Gastroesophageal sphincter (tissue), 3 donors: ENCODE results near the gene MORC4.

ENCODE experiments used
- POLR2A ChIP-seq, 2 donors: fragments of 450-650 bp; IDR thresholded peaks; one replicate each; pipeline ENCODE4 v1.6.1; 2017; ENCODE audit warnings: antibody characterized with exemption in 2 of 2, mild to moderate bottlenecking in 2 of 2, moderate library complexity in 1 of 2
- TF ChIP-seq, protein P1 (sequence below), 4 experiments: fragments of 200-600 bp in 2 of 4; fragments of 450-650 bp in 2 of 4; sonication (generic) in 1 of 4; IDR thresholded peaks; one replicate each; pipeline ENCODE4 v1.5.1; 2017 to 2019; ENCODE audit warnings: antibody characterized with exemption in 4 of 4, mild to moderate bottlenecking in 2 of 4, moderate library complexity in 2 of 4

DNA sequence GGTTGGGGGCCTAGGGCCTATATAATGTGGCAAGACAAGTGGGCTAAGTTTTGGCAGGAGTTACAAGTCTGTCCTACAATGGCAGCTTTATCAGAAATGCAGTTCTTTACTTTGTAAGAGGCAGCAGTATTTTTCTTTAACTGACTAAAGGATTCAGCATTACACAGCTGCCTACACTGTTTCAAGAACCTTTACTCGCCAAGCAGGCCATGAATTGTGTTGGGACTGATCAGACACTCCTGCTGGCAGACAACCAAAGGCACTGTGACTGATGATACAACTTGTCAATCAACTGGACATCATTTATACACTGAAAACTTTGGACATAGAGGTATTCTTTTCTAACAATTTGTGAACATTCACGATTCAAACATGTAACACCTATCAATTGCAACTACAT is 4.3 kb downstream of the MORC4 start:
- TF ChIP-seq, protein P1, sequence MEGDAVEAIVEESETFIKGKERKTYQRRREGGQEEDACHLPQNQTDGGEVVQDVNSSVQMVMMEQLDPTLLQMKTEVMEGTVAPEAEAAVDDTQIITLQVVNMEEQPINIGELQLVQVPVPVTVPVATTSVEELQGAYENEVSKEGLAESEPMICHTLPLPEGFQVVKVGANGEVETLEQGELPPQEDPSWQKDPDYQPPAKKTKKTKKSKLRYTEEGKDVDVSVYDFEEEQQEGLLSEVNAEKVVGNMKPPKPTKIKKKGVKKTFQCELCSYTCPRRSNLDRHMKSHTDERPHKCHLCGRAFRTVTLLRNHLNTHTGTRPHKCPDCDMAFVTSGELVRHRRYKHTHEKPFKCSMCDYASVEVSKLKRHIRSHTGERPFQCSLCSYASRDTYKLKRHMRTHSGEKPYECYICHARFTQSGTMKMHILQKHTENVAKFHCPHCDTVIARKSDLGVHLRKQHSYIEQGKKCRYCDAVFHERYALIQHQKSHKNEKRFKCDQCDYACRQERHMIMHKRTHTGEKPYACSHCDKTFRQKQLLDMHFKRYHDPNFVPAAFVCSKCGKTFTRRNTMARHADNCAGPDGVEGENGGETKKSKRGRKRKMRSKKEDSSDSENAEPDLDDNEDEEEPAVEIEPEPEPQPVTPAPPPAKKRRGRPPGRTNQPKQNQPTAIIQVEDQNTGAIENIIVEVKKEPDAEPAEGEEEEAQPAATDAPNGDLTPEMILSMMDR (IDR thresholded peaks at IDR 0.05), result no peak
- no peak for TF ChIP-seq POLR2A (IDR thresholded peaks at IDR 0.05)
